ENCODE measurements around the gene RCBTB1.

- TF ChIP-seq, protein P1, sequence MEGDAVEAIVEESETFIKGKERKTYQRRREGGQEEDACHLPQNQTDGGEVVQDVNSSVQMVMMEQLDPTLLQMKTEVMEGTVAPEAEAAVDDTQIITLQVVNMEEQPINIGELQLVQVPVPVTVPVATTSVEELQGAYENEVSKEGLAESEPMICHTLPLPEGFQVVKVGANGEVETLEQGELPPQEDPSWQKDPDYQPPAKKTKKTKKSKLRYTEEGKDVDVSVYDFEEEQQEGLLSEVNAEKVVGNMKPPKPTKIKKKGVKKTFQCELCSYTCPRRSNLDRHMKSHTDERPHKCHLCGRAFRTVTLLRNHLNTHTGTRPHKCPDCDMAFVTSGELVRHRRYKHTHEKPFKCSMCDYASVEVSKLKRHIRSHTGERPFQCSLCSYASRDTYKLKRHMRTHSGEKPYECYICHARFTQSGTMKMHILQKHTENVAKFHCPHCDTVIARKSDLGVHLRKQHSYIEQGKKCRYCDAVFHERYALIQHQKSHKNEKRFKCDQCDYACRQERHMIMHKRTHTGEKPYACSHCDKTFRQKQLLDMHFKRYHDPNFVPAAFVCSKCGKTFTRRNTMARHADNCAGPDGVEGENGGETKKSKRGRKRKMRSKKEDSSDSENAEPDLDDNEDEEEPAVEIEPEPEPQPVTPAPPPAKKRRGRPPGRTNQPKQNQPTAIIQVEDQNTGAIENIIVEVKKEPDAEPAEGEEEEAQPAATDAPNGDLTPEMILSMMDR (IDR thresholded peaks at IDR 0.05): no peak
- no peak for TF ChIP-seq POLR2A (IDR thresholded peaks at IDR 0.05)
These were observed 40.2 kb upstream of the RCBTB1 start for GRCh38 chr13:49625392-49626079.

All from body of pancreas (tissue), 4 donors.